GM23248 (cell line): ENCODE data around the gene CDK5.

Experiments
- EZH2 ChIP-seq: fragments of 200-600 bp; sonication (generic); IDR thresholded peaks from 2 replicates; pipeline ENCODE4 v1.6.1; 2018; ENCODE audit warnings: antibody characterized with exemption, mild to moderate bottlenecking; ENCODE audit not compliant: insufficient read depth, poor library complexity, severe bottlenecking
- EZH2phosphoT487 ChIP-seq: fragments of 200-600 bp; sonication (generic); IDR thresholded peaks from 2 replicates; pipeline ENCODE4 v1.6.1; 2018; ENCODE audit warnings: antibody characterized with exemption, moderate library complexity, mild to moderate bottlenecking, low read depth; ENCODE audit not compliant: insufficient read depth

- no peak for TF ChIP-seq EZH2
- TF ChIP-seq EZH2phosphoT487: no peak
Observed at GRCh38 chr7:151053751-151054150, 3.9 kb downstream of the CDK5 start.
